Stomach (tissue), 9 donors: ENCODE data around the gene ZCCHC14. TPM values are rescaled to one million over a fixed set of nuclear protein-coding genes. Genes with fewer than 3 reads are reported as not detected.
"Not testable (repeated sequence)": the region's sequence is repeated elsewhere in the genome, so short reads cannot be mapped to it uniquely, and the experiment has no call there.

Experiments used
- DNase-seq, 2 donors: peaks; one replicate each; pipeline versions ENCODE4 v3.0.0 to v3.0.0-alpha.2; 2013 to 2019
- H3K27ac ChIP-seq, 5 donors: fragments of 200-600 bp in 4 of 5; sonication (generic) in 4 of 5; one replicate each; pipeline ENCODE4 v1.5.1; 2013 to 2019; ENCODE audit warnings: mild to moderate bottlenecking in 1 of 5, moderate library complexity in 1 of 5
- H3K27me3 ChIP-seq, 3 donors: fragments of 200-600 bp; sonication (generic); one replicate each; pipeline ENCODE4 v1.5.1; 2017 to 2019; ENCODE audit warnings: mixed run types in 1 of 3
- H3K36me3 ChIP-seq, 4 donors: fragments of 200-600 bp; sonication (generic); 1 replicate in 3 of 4; 2 replicates in 1 of 4; pipeline ENCODE4 v1.5.1; 2016 to 2019
- H3K4me1 ChIP-seq, 4 donors: fragments of 200-600 bp; sonication (generic); one replicate each; pipeline ENCODE4 v1.5.1; 2016 to 2019
- H3K4me3 ChIP-seq, 4 donors: fragments of 200-600 bp; sonication (generic) in 3 of 4; one replicate each; pipeline ENCODE4 v1.5.1; 2016 to 2019; ENCODE audit warnings: mild to moderate bottlenecking in 1 of 4
- H3K9me3 ChIP-seq, 4 donors: fragments of 200-600 bp; sonication (generic); one replicate each; pipeline ENCODE4 v1.5.1; 2016 to 2019
- EP300 ChIP-seq: sonication (generic); formaldehyde crosslinking; IDR thresholded peaks from one replicate; pipeline ENCODE4 v1.6.1; 2017; ENCODE audit warnings: antibody characterized with exemption
- POLR2A ChIP-seq, 4 donors: fragments of 450-650 bp; IDR thresholded peaks; one replicate each; pipeline ENCODE4 v1.6.1; 2016; ENCODE audit warnings: antibody characterized with exemption in 4 of 4, control low read depth in 2 of 4, mild to moderate bottlenecking in 1 of 4, moderate library complexity in 1 of 4
- POLR2AphosphoS5 ChIP-seq, 3 donors: sonication (generic); formaldehyde crosslinking; IDR thresholded peaks; one replicate each; pipeline ENCODE4 v1.6.1; 2016; ENCODE audit warnings: antibody characterized with exemption in 3 of 3
- WGBS, 5 donors: extraction: QIAGEN DNeasy Blood & Tissue Kit in 3 of 5; methylation state at CpG; one replicate each; pipeline versions ENCODE4 v1.1.5 to v1.1.7; 2013 to 2018; 5-methylcytosine and 5-hydroxymethylcytosine counted together
- intact Hi-C: fragments of 100-400 bp; cut with DNase I; formaldehyde crosslinking; loops from one replicate; pipeline ENCODE4 v1.15.1; 2023; ENCODE audit warnings: low total_unique reads
- polyA plus RNA-seq, 3 donors: library from polyadenylated mRNA; stranded (reverse); fragments of 200-250 nt; gene quantifications; one replicate each; pipeline ENCODE4 v1.2.3, GENCODE V29; 2013
- total RNA-seq, 5 donors: library from RNA; depleted of rRNA; stranded (reverse); fragments of >200 nt; gene quantifications; one replicate each; pipeline versions ENCODE4 v1.1.0 to v1.2.3, GENCODE V29; 2014 to 2016
- TF ChIP-seq, protein P1 (sequence below), 7 experiments: fragments of 450-650 bp in 4 of 7; fragments of 200-600 bp in 3 of 7; sonication (generic) in 3 of 7; IDR thresholded peaks; one replicate each; pipeline ENCODE4 v1.5.1; 2016 to 2019; ENCODE audit warnings: antibody characterized with exemption in 7 of 7, control low read depth in 2 of 7, mild to moderate bottlenecking in 1 of 7
- donor health status: healthy with polysubstance abuse.
- donor health status: Bipolar disorder and iron deficiency.
- donor health status: healthy.

The ZCCHC14 gene
- total and polyA plus RNA-seq, 8 donors = 5.4 to 25.9 (median 16.7) TPM

DNA sequence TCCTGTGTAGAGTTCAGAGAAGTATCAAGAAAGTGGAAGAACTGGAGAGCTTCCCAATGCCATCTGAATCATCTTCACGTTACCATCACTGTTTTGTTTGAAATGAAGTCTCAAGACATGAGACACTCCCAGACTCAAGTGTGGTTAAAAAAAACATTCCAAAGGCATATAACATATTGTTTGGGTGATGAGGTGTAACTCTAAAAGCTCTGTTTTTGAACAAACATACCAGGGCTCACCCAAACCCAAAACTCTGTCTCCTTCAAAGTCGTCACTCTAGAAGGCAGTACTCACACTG is 6.3 kb upstream of the ZCCHC14 start:
- Histone ChIP-seq H3K4me3 (no peak overlapping the region), H3K36me3 (no peaks in the 10 kb centered on the region), H3K9me3 (no peaks in the 10 kb centered on the region), H3K27me3 (no peaks in the 10 kb centered on the region), H3K27ac (no peak overlapping the region), H3K4me1 (peaks cover 0 to 2% (median 0%) of the 10 kb centered on the region in 4 donors)
- WGBS, 5 donors = 52 to 72% (median 58%) methylated on average over 2 of the region's 2 CpGs
- DNase-seq = no peak
- TF ChIP-seq EP300 = no peak
- TF ChIP-seq, protein P1, sequence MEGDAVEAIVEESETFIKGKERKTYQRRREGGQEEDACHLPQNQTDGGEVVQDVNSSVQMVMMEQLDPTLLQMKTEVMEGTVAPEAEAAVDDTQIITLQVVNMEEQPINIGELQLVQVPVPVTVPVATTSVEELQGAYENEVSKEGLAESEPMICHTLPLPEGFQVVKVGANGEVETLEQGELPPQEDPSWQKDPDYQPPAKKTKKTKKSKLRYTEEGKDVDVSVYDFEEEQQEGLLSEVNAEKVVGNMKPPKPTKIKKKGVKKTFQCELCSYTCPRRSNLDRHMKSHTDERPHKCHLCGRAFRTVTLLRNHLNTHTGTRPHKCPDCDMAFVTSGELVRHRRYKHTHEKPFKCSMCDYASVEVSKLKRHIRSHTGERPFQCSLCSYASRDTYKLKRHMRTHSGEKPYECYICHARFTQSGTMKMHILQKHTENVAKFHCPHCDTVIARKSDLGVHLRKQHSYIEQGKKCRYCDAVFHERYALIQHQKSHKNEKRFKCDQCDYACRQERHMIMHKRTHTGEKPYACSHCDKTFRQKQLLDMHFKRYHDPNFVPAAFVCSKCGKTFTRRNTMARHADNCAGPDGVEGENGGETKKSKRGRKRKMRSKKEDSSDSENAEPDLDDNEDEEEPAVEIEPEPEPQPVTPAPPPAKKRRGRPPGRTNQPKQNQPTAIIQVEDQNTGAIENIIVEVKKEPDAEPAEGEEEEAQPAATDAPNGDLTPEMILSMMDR (IDR thresholded peaks at IDR 0.05) = no peak
- no peak for TF ChIP-seq POLR2A (IDR thresholded peaks at IDR 0.05)
- no peak for TF ChIP-seq POLR2AphosphoS5 (IDR thresholded peaks at IDR 0.05)
- intact Hi-C loops = no loop called here

DNA sequence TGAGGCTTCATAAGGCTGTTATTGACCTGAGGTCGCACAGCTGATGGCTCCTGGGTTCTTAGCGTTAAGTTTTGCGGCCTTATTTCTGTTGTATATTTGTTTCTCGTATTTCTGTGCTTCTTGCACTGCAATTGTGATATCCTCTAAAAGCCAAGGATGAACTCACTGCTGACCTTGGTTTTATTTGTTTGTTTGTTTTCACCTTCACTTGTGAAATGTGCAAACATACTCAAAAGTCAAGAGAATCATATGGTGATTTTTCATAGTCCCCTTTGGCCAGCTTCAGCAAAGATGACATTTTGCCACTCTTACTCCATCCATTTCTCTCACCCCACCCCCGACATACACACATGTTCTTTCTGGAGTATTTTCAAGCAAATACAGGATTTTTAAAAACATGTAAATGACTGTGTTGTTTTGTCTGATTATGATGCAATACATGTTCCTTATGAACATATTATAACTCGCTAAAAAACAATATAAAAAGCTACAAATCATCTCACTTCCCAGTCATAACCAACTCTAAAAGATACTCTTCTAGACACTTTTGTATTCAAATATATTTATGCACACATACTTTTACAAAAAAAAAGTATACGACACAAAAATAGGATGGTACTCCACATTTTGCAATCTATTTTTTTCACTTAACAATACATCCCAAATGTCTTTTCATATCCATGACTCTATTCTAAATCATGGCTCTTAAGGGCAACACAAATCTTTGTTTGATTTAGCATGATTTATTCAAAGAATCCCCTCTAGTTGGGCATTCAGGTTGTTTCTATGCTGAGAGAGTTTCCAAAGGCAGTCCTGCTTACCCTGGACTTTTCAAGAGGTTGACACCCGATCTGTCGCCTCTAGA is 5.7 kb upstream of the ZCCHC14 start:
- DNase-seq = no peak
- no peaks in the 10 kb centered on the region for H3K36me3 ChIP-seq
- no peaks in the 10 kb centered on the region for H3K27me3 ChIP-seq
- H3K9me3 ChIP-seq = no peaks in the 10 kb centered on the region
- WGBS, 5 donors = 63 to 73% (median 68%) methylated on average over 9 of the region's 9 CpGs
- no peak for TF ChIP-seq EP300
- TF ChIP-seq, protein P1 (IDR thresholded peaks at IDR 0.05) = no peak
- no peak for TF ChIP-seq POLR2A (IDR thresholded peaks at IDR 0.05)
- no peak for TF ChIP-seq POLR2AphosphoS5 (IDR thresholded peaks at IDR 0.05)
- no peak overlapping the region for H3K4me3 ChIP-seq
- no peak overlapping the region for H3K27ac ChIP-seq
- H3K4me1 ChIP-seq = peaks cover 2 to 8% (median 4%) of the 10 kb centered on the region in 4 donors
- intact Hi-C loops = no loop called here

DNA sequence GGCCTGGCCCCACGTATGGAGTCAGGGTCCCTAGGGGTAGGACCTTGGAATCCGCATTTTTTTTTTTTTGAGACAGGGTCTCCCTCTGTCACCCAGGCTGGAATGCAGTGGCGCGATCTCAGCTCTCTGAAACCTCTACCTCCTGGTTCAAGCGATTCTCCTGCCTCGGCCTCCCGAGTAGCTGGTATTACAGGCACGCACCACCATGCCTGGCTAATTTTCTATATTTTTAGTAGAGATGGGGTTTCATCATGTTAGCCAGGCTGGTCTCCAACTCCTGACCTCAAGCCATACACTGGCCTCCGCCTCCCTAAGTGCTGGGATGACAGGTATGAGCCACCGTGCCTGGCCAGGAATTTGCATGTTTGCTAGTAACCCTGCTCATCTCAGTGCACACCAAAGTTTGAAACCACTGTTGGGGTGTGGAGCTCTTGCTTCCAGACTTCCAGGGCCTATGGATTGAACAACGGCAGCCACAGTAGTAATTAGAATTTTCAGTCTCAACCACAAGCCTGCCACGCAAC is 5.0 kb upstream of the ZCCHC14 start:
- H3K27me3 ChIP-seq, H3K4me3 ChIP-seq, H3K27ac ChIP-seq, H3K9me3 ChIP-seq, DNase-seq, intact Hi-C loops, H3K36me3 ChIP-seq: not testable (repeated sequence)
- 88 to 93% (median 90%) methylated on average over 12 of the region's 12 CpGs for WGBS, 5 donors
- H3K4me1 ChIP-seq = peaks cover 6 to 12% (median 10%) of the 10 kb centered on the region in 4 donors

DNA sequence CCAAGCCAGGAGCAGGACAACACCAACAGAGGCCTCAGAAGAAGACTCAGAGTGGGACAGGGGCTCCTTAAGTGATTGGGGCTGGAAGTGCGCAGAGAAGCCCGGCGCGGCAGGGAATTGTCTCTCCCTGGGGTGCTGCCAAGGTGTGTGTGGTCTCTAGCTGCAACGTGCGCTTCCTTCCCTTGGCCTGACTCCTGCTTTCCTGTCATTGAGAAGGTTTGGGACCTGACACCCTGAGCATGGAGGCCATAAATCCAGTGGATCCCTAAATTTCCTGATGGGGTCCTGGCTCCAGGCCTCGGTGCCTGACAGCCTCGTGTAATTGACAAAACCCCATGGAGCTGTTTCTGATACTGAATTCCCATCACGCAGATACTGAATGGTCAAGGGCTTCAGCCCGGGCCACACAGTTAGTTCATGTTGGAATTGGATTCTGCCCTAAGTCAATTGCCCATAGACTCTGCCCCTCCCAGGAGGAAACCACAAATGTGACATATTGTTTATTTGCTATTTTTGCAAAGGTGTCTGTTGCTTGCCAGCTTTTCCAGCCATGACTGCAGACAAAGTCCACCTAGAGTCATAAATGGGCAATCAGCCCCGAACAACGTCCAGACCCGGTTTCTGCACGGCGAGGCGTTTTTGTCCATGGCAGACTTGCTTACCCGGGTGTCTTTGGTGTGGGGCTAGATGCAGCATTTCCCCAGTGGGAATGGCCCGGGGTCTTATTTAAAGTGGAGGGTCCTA is 4.4 kb upstream of the ZCCHC14 start:
- H3K36me3 ChIP-seq, intact Hi-C loops, H3K9me3 ChIP-seq, H3K4me3 ChIP-seq, H3K27ac ChIP-seq, H3K27me3 ChIP-seq, DNase-seq: not testable (repeated sequence)
- WGBS, 5 donors = 81 to 88% (median 84%) methylated on average over 12 to 18 of the region's 18 CpGs
- H3K4me1 ChIP-seq = peaks cover 6 to 12% (median 10%) of the 10 kb centered on the region in 4 donors

DNA sequence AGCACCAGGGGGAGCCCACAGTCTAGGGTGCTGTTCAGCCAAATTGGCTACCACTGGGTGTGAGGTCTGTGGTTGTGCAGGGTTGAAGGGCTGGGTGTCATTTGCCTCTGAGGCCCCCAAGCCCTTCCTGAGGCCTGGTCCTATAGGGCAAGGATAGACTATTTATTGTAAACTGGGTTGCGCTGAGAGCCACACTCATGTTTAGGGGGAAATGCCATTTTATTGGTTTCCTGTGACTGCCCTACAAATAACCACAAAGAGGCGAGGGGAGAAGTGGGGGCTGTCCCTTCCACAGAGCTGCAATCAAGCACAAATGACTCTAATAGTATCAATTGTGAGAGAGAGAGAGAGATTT is 3.6 kb upstream of the ZCCHC14 start:
- Histone ChIP-seq H3K27me3 (no peaks in the 10 kb centered on the region), H3K27ac (no peak overlapping the region), H3K4me1 (peaks cover 8 to 16% (median 15%) of the 10 kb centered on the region in 4 donors), H3K4me3 (no peak overlapping the region), H3K36me3 (no peaks in the 10 kb centered on the region), H3K9me3 (no peaks in the 10 kb centered on the region)
- 61 to 88% (median 77%) methylated on average over 2 of the region's 2 CpGs for whole genome bisulfite sequencing, 5 donors
- DNase-seq = no peak
- TF ChIP-seq POLR2AphosphoS5 (IDR thresholded peaks at IDR 0.05) (no peak), POLR2A (IDR thresholded peaks at IDR 0.05) (no peak), EP300 (no peak)
- TF ChIP-seq, protein P1 (IDR thresholded peaks at IDR 0.05) = no peak
- intact Hi-C loops = no loop called here
